Activated CD4-positive, alpha-beta T cell treated with anti-CD3 and anti-CD28 coated beads, Interleukin-2, Interleukin-6, amounts not matched to agents 100 ng/mL and 50 ng/mL, durations not matched to agents 16 hours and 8 hours (primary cell): ENCODE measurements around the gene EVPL.
"Not testable (repeated sequence)": the region's sequence is repeated elsewhere in the genome, so short reads cannot be mapped to it uniquely, and the experiment has no call there.

Experiments
- DNase-seq: peaks from one replicate; pipeline ENCODE4 v3.0.0-alpha.2; 2020

EVPL gene

DNA sequence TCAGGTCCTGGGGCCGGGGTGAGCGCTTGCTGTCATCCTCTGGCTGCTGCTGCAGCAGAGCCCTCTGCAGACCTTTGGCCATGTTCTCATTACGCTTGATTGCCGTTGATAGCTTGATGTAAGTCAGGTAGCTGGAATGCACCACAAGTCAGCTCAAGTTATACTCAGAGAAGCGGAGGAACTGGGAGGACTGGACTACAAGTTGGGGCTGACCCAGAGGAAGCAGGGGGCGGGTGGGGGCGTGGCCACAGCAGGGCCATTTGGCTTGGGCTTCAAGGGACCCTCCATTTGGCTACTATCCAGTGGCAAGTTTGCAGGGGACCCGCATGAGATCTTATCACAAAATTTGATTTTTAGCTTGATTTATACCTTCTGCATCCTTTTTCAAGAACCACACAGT is 19.0 kb upstream of the EVPL start:
- DNase-seq, result no peak

GRCh38 chr17:76044475-76045007 is 17.4 kb upstream of the EVPL start:
- not testable (repeated sequence) for DNase-seq

DNA sequence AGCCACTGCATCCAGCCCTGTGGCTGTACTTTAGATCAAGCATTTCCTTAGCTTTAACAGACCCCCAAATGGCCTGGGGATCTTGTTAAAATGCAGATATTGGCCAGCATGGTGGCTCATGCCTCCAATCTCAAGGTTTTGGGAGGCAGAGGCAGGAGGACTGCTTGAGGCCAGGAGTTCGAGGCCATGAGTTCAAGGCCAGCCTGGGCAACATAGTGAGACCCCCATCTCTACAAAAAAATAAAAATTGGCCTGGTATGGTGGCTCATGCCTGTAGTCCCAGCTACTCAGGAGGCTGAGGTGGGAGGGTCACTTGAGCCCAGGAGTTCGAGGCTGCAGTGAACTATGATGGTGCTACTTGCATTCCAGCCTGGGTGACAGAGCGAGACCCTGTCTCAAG is 15.8 kb upstream of the EVPL start:
- not testable (repeated sequence) for DNase-seq

GRCh38 chr17:76040376-76040775 is 13.3 kb upstream of the EVPL start:
- DNase-seq, result no peak

- no peak for DNase-seq
These were observed 12.0 kb upstream of the EVPL start for GRCh38 chr17:76039121-76039520.

DNA sequence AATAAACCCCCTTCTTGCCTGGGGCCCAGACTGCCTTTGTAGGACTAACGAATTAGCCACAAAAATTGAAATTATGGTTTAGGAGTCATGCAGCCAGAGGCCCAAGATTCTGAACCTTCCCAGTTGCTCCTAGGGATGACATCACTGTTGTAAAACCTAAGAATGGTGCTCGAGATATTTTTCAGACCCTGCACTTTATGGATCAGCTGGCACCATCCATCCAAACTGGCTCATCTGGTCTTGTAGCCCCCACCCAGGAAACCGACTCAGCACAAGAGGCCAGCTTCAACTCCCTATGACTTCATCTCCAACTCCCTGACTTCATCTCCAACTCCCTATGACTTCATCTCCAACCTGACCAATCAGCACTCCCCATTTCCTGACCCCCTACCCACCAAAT is 10.9 kb upstream of the EVPL start:
- no peak for DNase-seq

GRCh38 chr17:76036497-76037261 is 9.6 kb upstream of the EVPL start:
- DNase-seq, result no peak

- DNase-seq, result no peak
These were observed 7.6 kb upstream of the EVPL start for GRCh38 chr17:76034428-76035350.

DNA sequence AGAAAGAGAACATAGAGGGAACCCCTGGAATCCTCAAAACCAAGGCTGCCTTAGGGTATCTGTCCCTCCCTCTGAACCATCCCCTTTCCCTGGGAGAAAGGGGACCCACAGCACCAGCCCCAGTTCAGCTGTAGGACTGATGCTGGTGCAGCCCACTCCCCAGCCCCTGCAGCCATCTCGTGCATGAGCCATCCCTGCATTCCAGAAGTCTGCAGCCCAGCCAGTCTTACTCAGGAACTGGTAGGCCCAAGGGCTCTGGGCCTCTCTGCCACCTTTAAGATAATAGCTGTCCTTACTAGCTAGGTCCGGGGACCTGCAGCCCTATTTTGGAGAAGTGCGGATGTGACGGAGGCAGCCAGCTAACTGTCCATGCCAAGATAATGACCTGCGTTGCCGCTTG is 6.0 kb upstream of the EVPL start:
- DNase-seq, result no peak

- no peak for DNase-seq
These were observed 5.6 kb upstream of the EVPL start for GRCh38 chr17:76032780-76033108.

DNA sequence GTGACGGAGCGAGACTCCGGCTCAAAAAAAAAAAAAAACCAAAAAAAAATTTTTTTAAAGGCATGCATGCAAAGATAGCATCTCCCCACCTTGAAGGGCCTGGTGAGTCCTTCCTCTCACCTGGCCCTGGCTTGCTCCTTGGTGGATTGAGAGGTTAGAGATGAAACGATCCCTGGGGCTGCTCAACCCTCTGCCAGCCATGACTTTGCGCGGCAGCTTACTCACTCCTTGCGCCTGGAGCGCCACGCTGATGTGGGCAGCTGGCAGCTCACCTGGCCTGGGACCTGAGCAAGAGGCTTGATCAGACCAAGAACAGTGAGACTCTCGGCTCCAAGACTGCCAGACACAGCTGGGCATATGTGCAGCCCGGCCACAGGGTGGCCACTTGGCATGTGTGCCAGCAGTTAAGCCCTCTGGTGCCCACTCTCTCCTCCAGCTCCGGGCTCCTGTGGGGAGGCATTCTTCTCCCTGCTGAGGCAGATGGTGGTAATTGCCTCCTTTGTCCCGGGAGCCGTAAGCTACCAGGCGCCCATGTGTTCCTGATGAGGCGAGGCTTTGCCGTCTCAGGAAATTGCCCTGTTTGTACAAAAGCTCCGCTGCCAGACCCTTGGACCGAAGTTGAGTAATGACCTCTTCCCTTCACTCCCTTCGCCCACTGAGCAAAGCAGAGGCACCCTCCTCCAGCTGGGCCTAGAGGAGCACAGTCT is 5.1 kb upstream of the EVPL start:
- no peak for DNase-seq

DNA sequence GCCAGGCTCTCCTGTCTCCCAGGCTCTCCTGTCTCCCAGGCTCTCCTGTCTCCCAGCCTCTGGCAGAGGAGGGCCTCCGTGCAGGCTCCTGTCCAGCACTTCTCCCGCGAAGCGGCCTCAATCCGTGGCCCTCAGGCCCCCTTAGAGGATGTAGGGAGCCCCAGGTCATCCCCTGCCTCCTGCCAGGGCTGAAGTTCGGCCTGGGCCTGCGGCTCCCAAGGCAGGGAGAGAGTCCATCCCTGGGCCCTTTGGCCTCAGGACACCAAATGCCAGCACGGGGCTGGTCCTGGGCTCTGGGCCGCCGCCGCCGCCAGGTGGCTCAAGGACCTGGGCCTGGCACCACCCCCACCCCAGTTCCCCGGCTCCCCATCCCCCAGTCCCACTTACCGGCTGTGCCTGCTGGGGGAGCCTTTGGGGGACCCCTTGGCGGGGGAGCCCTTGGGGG is 370 bp downstream of the EVPL start:
- DNase-seq, result no peak

DNA sequence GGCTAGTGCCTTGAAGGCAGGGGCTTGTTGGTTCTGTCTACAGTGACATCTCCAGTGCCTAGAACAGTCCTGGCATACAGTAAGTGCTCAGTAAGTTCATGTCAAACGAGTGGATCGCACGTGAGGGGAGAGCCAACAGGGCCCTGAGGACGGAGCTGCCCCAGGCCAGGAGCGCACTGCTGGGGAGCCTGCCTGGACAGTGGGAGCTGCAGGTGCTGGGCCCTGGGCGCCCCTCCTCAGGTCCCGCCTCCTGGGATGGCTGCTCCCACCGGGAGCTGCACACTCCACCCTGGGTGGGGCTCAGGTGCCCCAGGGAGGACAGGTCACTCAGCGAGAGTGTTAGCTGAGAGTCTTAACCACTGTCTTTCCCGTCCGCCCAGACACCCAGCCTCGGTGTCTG is 1.8 kb downstream of the EVPL start:
- DNase-seq, result no peak

- no peak for DNase-seq
These were observed 2.8 kb downstream of the EVPL start for GRCh38 chr17:76024353-76024752.

DNA sequence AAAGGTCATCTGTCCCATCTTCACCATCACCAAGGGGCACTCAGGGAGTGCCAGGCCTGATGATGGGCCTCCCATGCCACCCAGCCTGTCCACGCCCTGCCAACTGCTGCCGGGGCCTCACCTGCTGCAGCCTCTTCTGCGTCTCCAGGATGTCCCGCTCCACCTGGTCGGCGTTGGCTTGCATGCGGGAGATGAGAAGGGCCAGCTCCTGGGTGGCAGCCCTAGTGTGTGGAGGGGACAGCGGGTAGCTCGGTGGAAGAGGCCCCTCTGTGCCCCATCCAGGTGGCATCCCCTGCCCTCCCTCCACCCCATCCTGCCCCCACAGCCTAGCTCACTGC is 3.2 kb downstream of the EVPL start:
- no peak for DNase-seq

DNA sequence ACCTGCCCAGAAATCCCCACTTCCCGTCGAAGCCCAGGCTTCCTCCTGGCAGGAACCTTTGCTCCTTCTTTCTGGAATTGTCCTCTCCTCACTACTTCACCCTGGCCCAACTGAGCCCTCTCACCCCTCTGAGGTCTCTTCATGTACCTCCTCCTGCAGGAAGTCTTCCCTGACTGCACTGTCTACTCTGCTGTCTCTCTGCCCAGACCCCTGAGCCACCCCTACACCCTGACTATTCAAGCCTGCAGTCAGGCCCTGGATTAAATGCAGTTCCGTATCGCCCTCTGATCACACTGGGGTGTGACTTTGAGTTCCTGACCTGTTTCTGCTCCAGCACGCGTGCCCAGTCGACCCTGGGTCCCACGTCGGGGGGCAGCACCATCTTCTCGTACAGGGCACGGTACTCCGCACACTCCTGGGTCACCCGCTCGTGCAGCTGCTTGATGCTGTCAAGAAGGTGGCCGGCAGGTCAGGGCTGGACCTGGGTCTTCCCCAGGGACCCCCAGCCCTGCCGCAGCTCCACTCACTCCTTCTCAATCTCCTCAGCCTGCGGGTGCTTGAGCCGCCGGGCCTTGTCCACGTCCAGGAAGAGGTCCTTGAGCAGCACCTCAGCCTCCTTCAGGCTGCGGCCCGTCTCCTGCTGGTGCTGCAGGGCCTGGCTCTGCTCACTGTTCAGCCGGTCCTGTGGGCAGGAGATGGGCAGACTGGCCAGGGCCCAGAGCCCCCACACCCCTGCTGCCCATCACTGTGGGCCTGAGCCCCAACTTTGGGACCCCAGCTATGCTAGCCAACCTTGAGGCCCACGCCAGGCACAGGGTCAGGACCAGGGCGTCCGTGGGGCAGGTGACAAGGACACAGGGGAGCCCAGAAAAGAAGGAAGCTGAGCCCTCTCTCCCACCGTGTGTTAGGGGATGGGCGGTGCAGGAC is 3.9 kb downstream of the EVPL start:
- DNase-seq, result no peak

DNA sequence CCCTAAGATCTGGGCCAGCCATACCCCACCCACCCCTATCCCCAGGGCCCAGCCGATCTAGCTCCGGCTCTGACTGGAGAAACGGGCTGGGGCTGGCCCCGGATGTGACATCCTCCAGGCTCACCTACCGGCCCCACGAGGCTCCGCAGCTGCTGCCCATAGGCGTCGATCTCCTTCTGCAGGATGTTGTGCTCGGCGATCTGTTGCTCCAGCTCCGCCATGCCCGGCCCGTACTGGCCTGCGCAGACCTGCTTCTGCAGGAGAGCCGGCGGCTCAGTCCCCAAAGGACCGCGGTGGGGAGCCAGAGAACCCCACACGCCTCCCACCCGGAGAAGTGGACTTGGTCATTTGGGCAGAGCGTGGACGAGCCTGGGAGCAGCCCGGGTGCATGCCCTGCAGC is 4.8 kb downstream of the EVPL start:
- DNase-seq, result no peak

DNA sequence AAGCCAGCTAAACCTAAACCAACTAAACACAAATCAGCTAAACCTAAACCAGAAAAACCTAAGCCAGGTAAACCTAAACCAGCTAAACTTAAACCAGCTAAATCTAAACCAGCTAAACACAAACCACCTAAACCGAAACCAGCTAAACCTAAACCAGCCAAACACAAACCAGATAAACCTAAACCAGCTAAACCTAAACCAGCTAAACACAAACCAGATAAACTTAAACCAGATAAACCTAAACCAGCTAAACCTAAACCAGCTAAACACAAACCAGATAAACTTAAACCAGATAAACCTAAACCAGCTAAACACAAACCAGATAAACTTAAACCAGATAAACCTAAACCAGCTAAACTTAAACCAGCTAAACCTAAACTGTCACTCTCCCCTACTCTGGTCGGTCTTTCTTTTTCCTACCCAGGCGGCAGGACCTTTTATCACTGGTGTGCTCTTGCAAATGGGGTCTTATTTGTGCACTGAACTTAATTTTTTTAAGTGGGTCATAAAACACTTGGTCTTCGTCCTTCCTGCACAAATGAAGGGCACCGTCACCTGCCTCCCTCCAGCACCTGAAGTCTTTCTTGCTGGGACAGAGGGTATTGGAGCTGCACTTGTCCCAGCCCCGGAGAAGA is 7.2 kb downstream of the EVPL start:
- no peak for DNase-seq

- DNase-seq, result no peak
These were observed 8.3 kb downstream of the EVPL start for GRCh38 chr17:76018801-76019200.

DNA sequence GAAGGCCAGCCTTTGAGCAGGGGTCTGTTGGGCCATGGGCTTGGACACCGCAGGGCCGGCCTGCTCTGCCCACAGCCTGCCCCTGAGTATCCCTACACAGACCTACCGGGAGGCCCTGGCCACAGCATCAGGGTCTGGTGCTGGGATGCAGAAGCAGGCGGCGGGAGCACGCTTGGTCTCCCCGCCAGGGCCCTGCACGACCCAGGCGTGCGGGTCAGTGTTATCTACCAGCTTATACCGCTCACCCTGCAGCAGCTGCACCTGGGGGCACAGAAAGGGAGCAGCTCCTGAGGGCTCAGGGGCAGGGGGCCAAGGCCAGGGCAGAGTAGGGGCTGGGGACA is 8.8 kb downstream of the EVPL start:
- DNase-seq, result no peak

GRCh38 chr17:76017481-76018339 is 9.4 kb downstream of the EVPL start:
- DNase-seq, result no peak
